ENCODE data around the gene MOGAT3.
A peak's percentile ranks its signal among the peaks of the same experiment; 100 is the strongest.
"Not testable (repeated sequence)": the region's sequence is repeated elsewhere in the genome, so short reads cannot be mapped to it uniquely, and the experiment has no call there.

MOGAT3 gene

DNA sequence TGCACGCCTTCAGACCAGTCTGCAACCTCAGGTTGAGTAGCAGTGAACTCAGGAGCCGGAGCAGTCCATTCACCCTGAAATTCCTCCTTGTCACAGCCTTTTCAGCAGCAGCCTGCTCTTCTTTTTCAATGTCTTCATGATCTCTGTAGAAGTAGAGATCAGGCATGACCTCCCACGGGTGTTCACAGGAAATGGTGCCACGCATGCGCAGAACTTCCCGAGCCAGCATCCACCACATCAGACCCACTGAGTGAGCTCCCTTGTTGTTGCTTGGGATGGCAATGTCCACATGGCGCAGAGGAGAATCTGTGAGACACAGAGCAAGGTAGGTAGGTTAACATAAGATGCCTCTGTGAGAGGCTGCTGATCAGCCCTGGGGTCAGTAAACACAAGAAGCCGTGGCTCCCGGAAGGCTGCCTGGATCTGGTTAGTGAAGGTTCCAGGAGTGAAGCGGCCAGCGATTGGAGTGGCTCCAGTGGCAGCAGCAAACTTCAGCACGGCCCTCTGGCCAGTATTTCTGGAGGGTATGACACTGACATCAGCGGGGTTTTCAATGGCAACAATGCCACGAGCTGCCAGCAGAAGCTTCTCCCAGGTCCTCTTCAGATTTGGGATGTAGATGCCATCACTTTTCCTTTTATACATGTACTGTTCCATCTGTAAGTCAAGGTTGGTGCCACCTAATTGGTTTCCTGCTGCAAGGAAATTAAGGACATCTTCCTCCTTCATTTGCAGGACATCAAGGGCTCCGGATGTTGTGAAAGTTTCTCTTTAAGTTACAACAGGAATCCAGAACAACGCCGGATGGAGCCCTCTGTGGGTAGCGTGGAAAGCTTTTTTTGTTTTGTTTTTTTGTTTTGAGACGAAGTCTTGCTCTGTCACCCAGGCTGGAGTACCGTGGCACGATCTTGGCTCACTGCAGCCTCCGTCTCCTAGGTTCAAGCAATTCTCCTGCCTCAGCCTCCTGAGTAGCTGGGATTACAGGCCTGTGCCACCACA is 3.2 kb upstream of the MOGAT3 start:
- DNase-seq (ENCODE audit: low read depth, low spot score) = not testable (repeated sequence)

GRCh38 chr7:101202603-101202918 is 1.7 kb upstream of the MOGAT3 start:
- no peak for DNase-seq (ENCODE audit: low read depth, low spot score)

DNA sequence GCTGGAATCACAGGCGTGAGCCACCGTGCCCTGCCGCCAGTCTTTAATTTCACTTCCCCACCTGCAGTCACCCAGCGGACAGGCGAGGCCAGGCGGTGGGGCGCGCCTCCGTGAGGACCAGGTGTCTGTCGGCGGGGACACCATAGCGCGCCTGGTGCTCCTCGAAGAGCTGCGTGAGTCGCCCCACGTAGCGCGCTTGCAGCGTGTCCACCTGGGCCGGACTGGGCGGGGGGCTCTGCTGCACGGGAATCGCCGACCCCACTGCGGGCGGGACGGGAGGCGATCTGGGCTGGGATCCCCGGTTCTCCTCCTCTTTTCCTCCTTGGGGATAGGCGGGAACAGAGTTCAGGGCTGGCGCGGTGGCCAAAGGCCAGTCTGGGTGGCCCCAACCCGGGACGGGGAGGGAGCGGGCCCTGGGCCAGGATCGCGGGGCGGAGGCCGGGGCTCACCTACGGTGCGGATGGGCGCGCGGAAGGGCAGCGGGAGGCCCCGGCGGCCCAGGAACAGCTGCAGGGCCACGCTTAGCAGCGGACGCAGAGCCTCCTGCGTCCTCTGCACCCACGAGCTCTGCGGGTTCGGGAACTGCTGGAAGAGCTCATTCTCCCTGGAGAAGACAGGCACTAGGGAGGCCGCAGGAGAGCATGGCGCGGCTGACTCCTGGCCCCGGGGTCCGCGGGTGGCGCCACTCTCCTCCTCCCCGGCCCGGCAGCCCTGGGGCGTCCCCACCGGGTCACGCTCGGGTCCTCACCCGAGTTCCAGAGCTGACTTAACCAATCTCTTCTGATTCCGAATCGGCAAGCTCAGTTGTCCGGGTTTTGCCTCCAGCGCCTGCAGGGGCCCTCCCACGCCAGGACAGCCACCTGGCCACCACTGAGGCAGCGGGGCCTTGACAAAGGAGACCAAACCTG is 1.1 kb upstream of the MOGAT3 start:
- DNase-seq (ENCODE audit: low read depth, low spot score) = peak; percentile 23

DNA sequence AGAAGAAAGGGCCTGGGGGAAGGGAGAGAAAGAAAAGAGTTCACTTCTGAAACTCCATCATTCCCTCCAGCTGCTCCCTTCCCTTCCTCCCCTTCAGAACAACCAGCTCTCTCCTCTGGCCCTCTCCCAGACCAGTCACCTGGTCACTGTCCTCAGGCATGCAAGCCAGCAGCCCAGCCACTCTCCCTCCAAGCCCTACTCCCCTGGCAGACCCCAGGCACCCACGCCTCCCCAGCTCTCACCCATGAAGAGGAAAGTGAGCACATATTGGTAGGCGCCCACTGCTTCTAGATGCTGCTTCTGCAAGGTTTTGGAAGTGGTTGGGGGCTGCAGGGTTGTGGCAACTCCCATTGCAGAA is 353 bp downstream of the MOGAT3 start:
- DNase-seq (ENCODE audit: low read depth, low spot score) = no peak

- not testable (repeated sequence) for DNase-seq (ENCODE audit: low read depth, low spot score)
These were observed 1.3 kb downstream of the MOGAT3 start for GRCh38 chr7:101199522-101199921.

- no peak for DNase-seq (ENCODE audit: low read depth, low spot score)
These were observed 2.4 kb downstream of the MOGAT3 start for GRCh38 chr7:101198476-101198875.

DNA sequence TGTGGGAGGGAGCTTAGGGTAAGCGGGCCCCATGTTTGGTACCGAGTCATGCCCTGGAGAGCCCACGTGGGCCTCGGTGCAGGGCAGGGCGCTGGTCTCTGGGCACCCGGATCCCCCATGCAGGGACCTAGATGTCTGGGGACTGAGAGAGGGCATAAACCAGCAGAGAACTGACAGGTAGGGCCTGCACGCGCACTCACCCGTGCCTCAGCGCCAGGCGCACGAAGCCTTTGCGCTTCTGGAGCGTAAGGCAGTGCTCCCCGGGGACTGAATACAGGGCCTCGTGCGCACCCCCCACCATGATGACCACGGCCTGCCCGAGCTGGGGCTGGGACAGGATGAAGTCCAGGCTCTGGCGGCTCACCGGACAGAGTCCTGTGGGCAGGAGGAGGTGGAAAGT is 2.8 kb downstream of the MOGAT3 start:
- no peak for DNase-seq (ENCODE audit: low read depth, low spot score)

- DNase-seq (ENCODE audit: low read depth, low spot score) = no peak
These were observed 5.0 kb downstream of the MOGAT3 start for GRCh38 chr7:101195884-101196283.

DNA sequence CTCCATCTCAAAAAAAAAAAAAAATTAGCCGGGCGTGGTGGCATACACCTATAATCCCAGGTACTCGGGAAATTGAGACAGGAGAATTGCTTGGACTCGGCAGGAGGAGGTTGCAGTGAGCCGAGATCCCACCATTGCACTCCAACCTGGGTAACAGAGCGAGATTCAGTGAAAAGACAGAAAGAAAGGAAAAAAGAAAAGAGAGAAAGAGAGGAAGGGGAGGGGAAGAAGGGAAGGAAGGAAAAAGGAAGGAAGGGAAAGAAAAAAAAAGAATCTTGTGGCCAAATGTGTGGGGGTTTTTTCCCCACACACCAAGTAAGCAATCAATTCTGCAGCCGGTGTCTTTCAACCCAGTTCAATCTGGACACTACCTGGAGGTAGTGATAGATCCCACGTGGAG is 11.7 kb downstream of the MOGAT3 start:
- no peak for DNase-seq (ENCODE audit: low read depth, low spot score)

DNA sequence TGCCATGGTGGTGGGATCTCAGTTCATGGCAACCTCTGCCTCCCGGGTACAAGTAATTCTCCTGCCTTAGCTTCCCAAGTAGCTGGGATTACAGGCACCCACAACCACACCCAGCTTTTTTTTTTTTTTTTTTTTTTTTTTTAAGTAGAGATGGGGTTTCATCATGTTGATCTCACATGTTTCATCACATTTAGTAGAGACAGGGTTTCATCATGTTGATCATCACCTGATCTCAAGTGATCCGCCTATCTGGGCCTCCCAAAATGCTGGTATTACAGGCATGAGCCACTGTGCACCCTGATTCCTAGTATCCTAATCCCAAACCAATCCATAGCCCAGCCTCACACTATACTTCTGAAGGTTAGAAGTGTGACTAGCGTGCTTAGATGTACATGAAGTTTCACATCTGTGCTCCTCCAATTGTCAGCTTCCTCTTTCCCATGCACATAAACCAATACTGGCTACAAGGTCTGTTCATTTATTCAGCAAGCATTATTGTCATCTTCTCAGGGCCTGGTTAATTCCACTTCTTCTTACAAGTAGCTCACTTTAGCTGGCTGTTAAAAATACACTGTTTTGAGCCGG is 13.9 kb downstream of the MOGAT3 start:
- no peak for DNase-seq (ENCODE audit: low read depth, low spot score)

DNA sequence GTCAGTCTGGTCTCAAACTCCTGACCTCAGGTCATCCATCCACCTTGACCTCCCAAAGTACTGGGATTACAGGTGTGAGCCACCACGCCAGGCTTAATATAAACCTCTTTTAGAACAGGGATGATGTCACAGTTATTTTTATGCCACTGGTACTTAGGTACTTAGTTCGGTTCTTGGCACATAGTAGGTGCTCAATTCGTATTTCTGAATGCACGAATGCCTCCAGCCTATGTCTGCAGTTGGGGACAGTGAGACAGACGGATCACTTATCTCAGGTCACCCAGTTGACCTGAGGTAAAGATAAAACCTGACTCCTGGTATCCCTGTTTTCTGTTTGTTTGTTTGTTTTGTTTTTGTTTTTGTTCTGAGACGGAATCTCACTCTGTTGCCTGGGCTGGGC is 14.6 kb downstream of the MOGAT3 start:
- DNase-seq (ENCODE audit: low read depth, low spot score) = no peak

DNA sequence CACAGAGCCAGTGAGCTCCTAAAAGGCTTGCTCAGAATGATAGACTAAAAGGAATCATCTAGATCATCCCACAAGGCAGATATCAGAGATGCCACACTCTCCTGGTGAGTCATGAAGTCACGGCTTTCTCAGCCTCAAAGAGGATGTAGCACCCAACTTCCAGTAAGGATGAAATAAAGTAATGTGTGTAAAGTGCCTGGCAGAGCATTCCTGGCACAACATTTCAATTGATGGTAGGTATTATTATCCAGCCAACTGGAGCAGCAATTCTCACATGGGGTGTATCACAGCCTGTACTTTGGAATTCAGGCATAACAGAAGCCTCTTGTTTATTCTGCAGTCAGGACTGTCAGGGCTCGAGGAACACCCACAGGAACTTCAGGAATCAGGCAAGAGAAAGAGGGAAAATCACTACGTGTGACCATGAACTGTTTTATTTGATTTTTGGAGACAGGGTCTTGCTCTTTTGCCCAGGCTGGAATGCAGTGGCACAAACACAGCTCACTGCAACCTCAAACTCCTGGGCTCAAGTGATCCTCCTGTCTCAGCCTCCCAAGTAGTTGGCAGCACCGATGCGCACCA is 15.5 kb downstream of the MOGAT3 start:
- DNase-seq (ENCODE audit: low read depth, low spot score) = peak; percentile 50

DNA sequence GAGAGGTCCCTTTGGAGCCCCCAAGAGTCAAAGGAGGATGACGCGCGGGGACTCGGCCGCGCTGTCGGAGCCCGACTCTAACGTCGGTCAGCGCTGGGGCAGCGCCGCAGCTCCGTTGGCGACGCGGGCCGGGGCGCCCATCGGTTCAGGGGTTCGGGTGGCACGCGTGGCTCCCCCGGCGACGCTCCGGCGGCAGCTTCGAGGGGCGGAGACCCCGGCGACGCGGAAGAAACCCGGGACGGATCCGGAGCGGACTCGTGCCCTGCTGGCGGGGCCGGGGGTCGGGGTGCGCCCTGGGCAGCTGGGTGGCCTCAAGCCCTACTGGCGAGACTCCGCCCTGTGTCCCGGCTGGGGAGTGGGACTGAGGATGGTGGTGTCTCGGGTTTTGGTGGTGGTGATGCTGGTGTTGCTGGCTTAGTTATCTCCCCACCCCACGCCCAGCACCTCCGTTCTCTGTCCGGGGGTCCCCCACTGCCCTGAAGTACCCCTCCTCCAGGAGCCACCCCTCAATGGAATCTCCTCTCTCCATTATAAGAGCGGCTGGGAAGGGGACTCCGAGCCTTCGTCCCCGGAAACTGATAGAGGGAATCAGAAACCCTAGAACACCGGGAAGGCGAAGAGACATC is 20.6 kb downstream of the MOGAT3 start, which contains the start of gene NAT16:
Gene NAT16, minus strand, starts transcription at position 164 of the 626 bp plus-strand sequence. CDS start 5,486 bp downstream, outside the sequence.
- no peak for DNase-seq (ENCODE audit: low read depth, low spot score)

DNA sequence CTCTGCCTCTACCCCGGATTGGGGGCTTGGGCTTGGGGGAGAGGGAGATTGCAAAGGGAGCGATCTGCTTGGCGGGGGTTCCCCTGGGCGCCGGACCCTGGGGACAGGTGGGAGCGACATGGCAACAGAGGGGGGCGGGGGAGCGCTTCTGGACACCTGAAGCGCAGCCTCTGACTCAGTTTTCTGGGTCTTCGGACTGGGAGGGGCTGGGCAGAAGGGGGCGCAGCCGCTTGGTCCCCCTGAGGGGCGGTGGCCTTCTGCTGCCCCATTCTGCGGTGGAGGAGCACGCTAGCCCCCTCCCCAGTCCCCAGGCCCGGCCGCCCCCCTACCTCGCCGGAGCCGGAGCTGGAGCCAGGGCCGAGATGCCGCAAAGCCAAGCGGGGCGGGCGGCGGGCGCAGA is 21.1 kb downstream of the MOGAT3 start:
- no peak for DNase-seq (ENCODE audit: low read depth, low spot score)

- DNase-seq (ENCODE audit: low read depth, low spot score) = no peak
These were observed 21.7 kb downstream of the MOGAT3 start for GRCh38 chr7:101179117-101179516.

- DNase-seq (ENCODE audit: low read depth, low spot score) = no peak
These were observed 23.2 kb downstream of the MOGAT3 start for GRCh38 chr7:101177644-101178043.

GRCh38 chr7:101175664-101176063 is 25.2 kb downstream of the MOGAT3 start:
- DNase-seq (ENCODE audit: low read depth, low spot score) = no peak

GRCh38 chr7:101174322-101174854 is 26.4 kb downstream of the MOGAT3 start:
- no peak for DNase-seq (ENCODE audit: low read depth, low spot score)

DNA sequence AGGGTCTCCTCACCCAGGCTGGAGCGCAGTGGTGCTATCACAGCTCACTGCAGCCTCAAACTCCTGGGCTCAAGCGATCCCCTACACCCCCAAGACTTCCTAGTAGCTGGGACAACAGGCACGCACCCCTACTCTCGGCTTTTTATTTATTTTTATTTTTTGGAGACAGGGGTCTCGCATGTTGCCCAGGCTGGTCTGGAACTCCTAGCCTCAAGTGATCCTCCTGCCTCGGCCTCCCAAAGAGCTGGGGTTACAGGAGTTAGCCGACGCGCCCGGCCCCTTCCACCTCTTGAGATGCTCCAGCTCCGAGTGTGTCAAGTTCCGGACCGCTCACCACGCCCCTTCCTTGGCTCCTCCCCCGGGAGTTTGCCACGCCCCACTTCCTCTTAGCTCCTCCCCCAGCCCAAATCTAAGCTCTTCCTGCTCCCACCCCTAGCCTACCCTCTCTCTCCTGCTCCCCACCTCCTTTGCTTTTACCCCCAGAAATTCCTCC is 27.0 kb downstream of the MOGAT3 start:
- DNase-seq (ENCODE audit: low read depth, low spot score) = peak; percentile 50

DNA sequence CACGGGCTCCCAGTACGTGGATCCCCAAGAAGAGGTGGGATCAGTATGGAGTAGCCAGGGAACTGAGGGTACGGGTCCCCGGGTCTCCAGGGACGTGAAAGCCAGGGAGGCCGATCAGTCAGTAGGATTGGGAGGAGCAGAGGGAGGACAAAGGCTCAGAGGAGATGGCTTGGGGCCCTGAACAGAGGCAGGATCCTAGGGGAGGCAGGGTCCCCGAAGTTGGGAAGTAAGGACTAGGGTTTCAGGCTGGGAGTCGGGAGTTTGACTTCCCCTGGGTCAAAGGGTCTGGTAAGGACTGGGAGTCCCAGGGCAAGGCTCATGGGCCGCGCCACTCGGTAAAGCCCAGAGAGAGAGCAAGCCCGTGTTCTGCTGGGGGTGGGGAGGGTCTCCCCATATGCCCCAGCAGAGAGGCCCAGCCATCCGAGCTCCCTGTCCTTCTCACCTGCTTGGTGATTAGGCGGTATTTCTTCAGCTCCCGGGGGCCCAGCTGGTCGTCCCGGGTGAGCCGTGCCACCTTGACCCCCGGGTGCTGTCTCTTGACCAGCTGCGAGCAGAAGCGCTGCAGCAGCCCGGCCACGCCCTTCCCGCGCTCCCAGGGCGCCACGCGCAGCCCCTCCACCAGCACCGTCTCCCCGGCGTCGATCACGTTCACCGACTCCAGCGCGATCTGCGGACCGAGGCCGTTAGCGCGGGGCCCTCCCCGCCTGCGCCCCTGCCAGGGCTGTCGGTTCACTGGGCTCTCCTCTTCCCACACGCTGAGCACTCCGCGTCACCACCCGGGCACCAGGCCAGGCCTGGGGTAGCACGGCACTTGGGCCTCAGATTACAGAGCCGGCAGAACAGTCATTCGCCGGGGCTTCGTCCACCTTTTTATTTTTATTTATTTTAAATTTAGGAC is 27.7 kb downstream of the MOGAT3 start:
- peak; percentile 94 for DNase-seq (ENCODE audit: low read depth, low spot score)

Measured in astrocyte of the hippocampus (primary cell).